GM12878 (cell line): ENCODE data around the gene CD79A. TPM values are rescaled to one million over a fixed set of nuclear protein-coding genes. Genes with fewer than 3 reads are reported as not detected.

Experiments used
- ATAC-seq: fragments of 200-7000 bp; cut with Tn5 transposase; 3 replicates; pipeline ENCODE4 v1.9.1; 2020; ENCODE audit warnings: mild to moderate bottlenecking, moderate library complexity
- BruUV-seq: library from RNA; stranded (reverse); fragments of 400-500 nt; replicated peaks from 2 replicates; lab custom pipeline; 2021; lab: Mats Ljungman, UMichigan
- CTCF ChIA-PET: fragments of 300-600 bp; sonication (Branson Sonifier 250); formaldehyde crosslinking; extraction: SDS; loops from one replicate; lab custom pipeline; 2021; ENCODE audit warnings: inconsistent platforms; lab: Yijun Ruan, JAX
- POLR2A ChIA-PET: fragments of 350-600 bp; formaldehyde crosslinking; extraction: SDS; loops from one replicate; lab custom pipeline; 2021; ENCODE audit warnings: inconsistent platforms; lab: Charles Lee
- RAD21 ChIA-PET: fragments of 300-600 bp; sonication (Branson Sonifier 250); formaldehyde crosslinking; loops from one replicate; lab custom pipeline; 2023; ENCODE audit warnings: antibody characterized with exemption; ENCODE audit not compliant: unreplicated experiment; lab: Charles Lee
- SMC1A ChIA-PET: fragments of 300-600 bp; sonication (Branson Sonifier 250); formaldehyde crosslinking; loops from one replicate; lab custom pipeline; 2023; ENCODE audit not compliant: unreplicated experiment, uncharacterized antibody; lab: Charles Lee
- DNase-seq: peaks from one replicate; pipeline ENCODE4 v3.0.0-alpha.2; 2011; ENCODE audit warnings: low read depth, low spot score
- FAIRE-seq: peaks from 3 replicates; lab custom pipeline; 2011; peaks lifted over from hg19 to GRCh38; lab: Jason Lieb, UNC
- H2AFZ ChIP-seq: 2 replicates; pipeline ENCODE4 v1.6.0; 2011; ENCODE audit warnings: low read depth, low read length, control low read depth; ENCODE audit not compliant: control insufficient read depth
- H3K27ac ChIP-seq: 2 replicates; pipeline ENCODE4 v1.5.1; 2011; ENCODE audit warnings: control low read depth; ENCODE audit not compliant: control insufficient read depth, insufficient read depth
- H3K27me3 ChIP-seq, 2 experiments: replicated peaks in 1 of 2; 2 replicates each; pipeline versions ENCODE4 v1.6.0 to v1.6.1; 2011; ENCODE audit warnings: low read length in 1 of 2; ENCODE audit not compliant: control insufficient read depth in 2 of 2, insufficient read depth in 2 of 2
- H3K36me3 ChIP-seq, 2 experiments: 2 replicates each; pipeline ENCODE4 v1.5.1; 2011; ENCODE audit warnings: low read length in 1 of 2; ENCODE audit not compliant: control insufficient read depth in 2 of 2, insufficient read depth in 2 of 2
- H3K4me1 ChIP-seq: 2 replicates; pipeline ENCODE4 v1.6.1; 2011; ENCODE audit warnings: mild to moderate bottlenecking, low read length, moderate library complexity, mixed read lengths; ENCODE audit not compliant: control insufficient read depth, insufficient read depth
- H3K4me2 ChIP-seq: 2 replicates; pipeline ENCODE4 v1.6.0; 2011; ENCODE audit warnings: control low read depth; ENCODE audit not compliant: control insufficient read depth, insufficient read depth
- H3K4me3 ChIP-seq: fragments of 200-600 bp; sonication (generic); 2 replicates; pipeline ENCODE4 v1.5.1; 2016
- H3K79me2 ChIP-seq: 2 replicates; pipeline ENCODE4 v1.6.0; 2011; ENCODE audit warnings: low read length; ENCODE audit not compliant: control insufficient read depth, insufficient read depth
- H3K9ac ChIP-seq: 2 replicates; pipeline ENCODE4 v1.8.0; 2011; ENCODE audit warnings: low read length, control low read depth, mixed read lengths; ENCODE audit not compliant: control insufficient read depth, insufficient read depth
- H3K9me3 ChIP-seq: replicated peaks from 3 replicates; pipeline ENCODE4 v1.5.1; 2011; ENCODE audit warnings: mild to moderate bottlenecking, low read length; ENCODE audit not compliant: control insufficient read depth, insufficient read depth
- H4K20me1 ChIP-seq: 2 replicates; pipeline ENCODE4 v1.6.0; 2011; ENCODE audit not compliant: control insufficient read depth, insufficient read depth
- BCL3 ChIP-seq: IDR thresholded peaks from 2 replicates; pipeline ENCODE4 v1.6.1; 2011; ENCODE audit warnings: borderline replicate concordance, low read depth, mild to moderate bottlenecking, moderate library complexity, low read length; ENCODE audit not compliant: insufficient read depth, poor library complexity, severe bottlenecking
- JUNB ChIP-seq: IDR thresholded peaks from 2 replicates; pipeline ENCODE4 v1.6.1; 2016; ENCODE audit warnings: antibody characterized with exemption, mild to moderate bottlenecking
- MXI1 ChIP-seq: fragments of 150-350 bp; IDR thresholded peaks from 2 replicates; pipeline ENCODE4 v1.6.1; 2011; ENCODE audit warnings: low read depth, mild to moderate bottlenecking, inconsistent platforms, low read length, improper control_type of control experiment
- NFYA ChIP-seq: IDR thresholded peaks from 2 replicates; pipeline ENCODE4 v1.6.1; 2011; ENCODE audit warnings: low read depth, mild to moderate bottlenecking, low read length, improper control_type of control experiment, borderline replicate concordance
- NR2F1 ChIP-seq: fragments of 450-650 bp; conservative IDR thresholded peaks from 2 replicates; pipeline ENCODE4 v1.6.1; 2017; ENCODE audit warnings: mild to moderate bottlenecking
- POLR2A ChIP-seq: IDR thresholded peaks from 2 replicates; pipeline ENCODE4 v1.6.1; 2011; ENCODE audit warnings: low read depth, mild to moderate bottlenecking, low read length
- POLR2AphosphoS5 ChIP-seq: IDR thresholded peaks from 2 replicates; pipeline ENCODE4 v1.6.1; 2011; ENCODE audit warnings: mild to moderate bottlenecking, low read length, inconsistent platforms
- POU2F2 ChIP-seq: IDR thresholded peaks from 3 replicates; pipeline ENCODE4 v1.6.1; 2011; ENCODE audit warnings: low read depth, mild to moderate bottlenecking, low read length, borderline replicate concordance
- SMAD1 ChIP-seq: fragments of 450-650 bp; IDR thresholded peaks from 2 replicates; pipeline ENCODE4 v1.6.1; 2018; ENCODE audit warnings: mild to moderate bottlenecking, low read depth; ENCODE audit not compliant: partially characterized antibody
- WRNIP1 ChIP-seq: IDR thresholded peaks from 2 replicates; pipeline ENCODE4 v1.6.1; 2011; ENCODE audit warnings: low read depth, low read length, improper control_type of control experiment, borderline replicate concordance
- WGBS: methylation state at CpG from one replicate; pipeline ENCODE4 v1.1.6; 2016; ENCODE audit warnings: low lambda C conversion rate; ENCODE audit not compliant: insufficient replicate concordance, insufficient coverage; ENCODE audit errors: missing lambda C conversion rate; 5-methylcytosine and 5-hydroxymethylcytosine counted together
- in situ Hi-C: fragments of 300-500 bp; cut with MboI; formaldehyde crosslinking; loops from 9 replicates; pipeline ENCODE4 v1.14.3; 2018; ENCODE audit warnings: mixed read lengths
- intact Hi-C: fragments of 100-400 bp; cut with micrococcal nuclease; formaldehyde crosslinking; loops from one replicate; pipeline ENCODE4 v1.14.2; 2022; ENCODE audit not compliant: unreplicated experiment
- polyA plus RNA-seq, 11 experiments: library from polyadenylated mRNA; depleted of rRNA in 4 of 11; unstranded in 6 of 11; stranded (reverse) in 5 of 11; fragments of >200 nt; fragmentation: Nextera tagmentation in 4 of 11; fragmentation: Illumina TruSeq in 1 of 11; extraction: Ambion mirVana in 4 of 11; extraction: Trizol in 1 of 11; gene quantifications; 1 replicate in 1 of 11; 2 replicates in 10 of 11; pipeline versions ENCODE4 v1.2.1 to v1.2.3, GENCODE V29; 2011 to 2016; ENCODE audit warnings: inconsistent platforms in 2 of 11, missing spikeins in 2 of 11, low read depth in 1 of 11
- total RNA-seq, 4 experiments: library from RNA; depleted of rRNA in 3 of 4; stranded (reverse); fragments of >200 nt in 3 of 4; fragmentation: Illumina TruSeq in 1 of 4; extraction: Trizol in 1 of 4; gene quantifications; 2 replicates each; pipeline versions ENCODE4 v1.2.1 to v1.2.3, GENCODE V29; 2013 to 2021

CD79A gene
- total and polyA plus RNA-seq, 10 of the 15 experiments (the other 5 are each of a cell fraction or from before 2014, with no cell fraction given): 38.8 to 414 (median 282) TPM

- SMC1A ChIA-PET: no interaction called here
- BruUV-seq: no TSS peak
- intact Hi-C loops: no loop called here
- no peak for ATAC-seq
- TF ChIP-seq POLR2A (peak; percentile 49; the same call in 1 of the 2 replicates), POU2F2 (no peak)
- TF ChIP-seq, all 136 proteins: peak for 1
- ChIA-PET RAD21 (interaction anchor here (1.5 kb wide), 1 partner anchor 16 kb away, joined by 4 read pairs; no protein-coding TSS in a partner anchor), POLR2A (no interaction called here), CTCF (interaction anchor here (0.7 kb wide), 1 partner anchor 65 kb away, joined by 3 read pairs; no protein-coding TSS in a partner anchor)
- Histone ChIP-seq H3K4me2 (no peak overlapping the region), H3K36me3 (peaks cover 27 to 41% of the 10 kb centered on the region in 2 experiments; a peak in 3 of 4 replicates), H3K4me3 (no peak overlapping the region), H3K9me3 (no peaks in the 10 kb centered on the region), H3K9ac (no peak overlapping the region), H4K20me1 (no peaks in the 10 kb centered on the region), H3K4me1 (no peaks in the 10 kb centered on the region), H3K27ac (no peak overlapping the region), H3K27me3 (no peaks in the 10 kb centered on the region), H2AFZ (no peak overlapping the region), H3K79me2 (no peaks in the 10 kb centered on the region)
- WGBS: over 99% methylated on average over 29 of the region's 30 CpGs
- DNase-seq (no peak), FAIRE-seq (no peak)
- in situ Hi-C loops: no loop called here
These were observed 27.2 kb downstream of the CD79A start for GRCh38 chr19:41904118-41904870.

- in situ Hi-C loops (no loop called here), intact Hi-C loops (no loop called here)
- H3K9ac ChIP-seq: no peak overlapping the region
- 89% methylated on average over 24 of the region's 24 CpGs for WGBS
- peaks cover 22 to 39% of the 10 kb centered on the region in 2 experiments; a peak in 3 of 4 replicates for H3K36me3 ChIP-seq
- no peak overlapping the region for H3K4me2 ChIP-seq
- POLR2A ChIA-PET: no interaction called here
- no peak overlapping the region for H3K4me3 ChIP-seq
- RAD21 ChIA-PET: no interaction called here
- SMC1A ChIA-PET: no interaction called here
- no peak overlapping the region for H3K27ac ChIP-seq
- no peak for DNase-seq
- no peaks in the 10 kb centered on the region for H3K27me3 ChIP-seq
- no peaks in the 10 kb centered on the region for H3K4me1 ChIP-seq
- TF ChIP-seq NR2F1 (no peak), BCL3 (peak; percentile 96), WRNIP1 (no peak), MXI1 (no peak), SMAD1 (no peak), JUNB (no peak), POLR2A (peak; percentile 62), POLR2AphosphoS5 (0 out of 2 replicates have a peak, but pooled peaks have one; percentile 34), NFYA (no peak)
- no TSS peak for BruUV-seq
- H4K20me1 ChIP-seq: no peaks in the 10 kb centered on the region
- H3K9me3 ChIP-seq: no peaks in the 10 kb centered on the region
- ATAC-seq: no peak
- H2AFZ ChIP-seq: no peak overlapping the region
- CTCF ChIA-PET: no interaction called here
- H3K79me2 ChIP-seq: no peaks in the 10 kb centered on the region
- no peak for FAIRE-seq
These were observed 28.4 kb downstream of the CD79A start for GRCh38 chr19:41905273-41906002.
